SK-N-MC (cell line): ENCODE results near the gene WDR70.

Experiments used
- EZH2 ChIP-seq: fragments of 200-600 bp; sonication (generic); IDR thresholded peaks from one replicate; pipeline ENCODE4 v1.6.1; 2017; ENCODE audit warnings: antibody characterized with exemption
- POLR2AphosphoS5 ChIP-seq: IDR thresholded peaks from 2 replicates; pipeline ENCODE4 v1.6.1; 2012; ENCODE audit warnings: mild to moderate bottlenecking, low read depth, low read length, borderline replicate concordance

DNA sequence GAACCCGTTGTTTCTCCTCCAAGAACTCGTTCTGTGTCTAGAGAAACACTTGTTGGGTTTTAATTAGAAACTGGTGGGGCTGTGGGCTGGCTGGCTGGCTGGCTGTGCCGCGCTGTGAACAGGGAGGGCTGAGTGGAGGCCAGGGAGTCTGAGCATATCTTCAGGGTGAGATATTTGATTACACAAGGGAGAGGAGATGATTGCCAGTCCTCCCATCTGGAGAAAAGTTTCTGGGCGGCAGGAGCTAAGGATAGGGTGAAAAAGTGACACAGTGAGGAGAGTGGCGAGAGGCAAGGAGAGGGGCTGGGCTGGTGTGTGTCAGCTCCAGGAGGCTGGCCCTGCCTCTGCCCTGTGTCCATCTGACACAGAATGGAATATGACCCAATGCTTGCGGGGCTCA lies 397.7 kb downstream of the WDR70 start:
- no peak for TF ChIP-seq EZH2
- no peak for TF ChIP-seq POLR2AphosphoS5
